CD4-positive, alpha-beta T cell (primary cell): ENCODE measurements around the gene TIPRL. TPM values are rescaled to one million over a fixed set of nuclear protein-coding genes. Genes with fewer than 3 reads are reported as not detected.
"Not testable (repeated sequence)": the region's sequence is repeated elsewhere in the genome, so short reads cannot be mapped to it uniquely, and the experiment has no call there.

Source experiments
- ATAC-seq: fragments of 200-7000 bp; cut with Tn5 transposase; one replicate; pipeline ENCODE4 v1.10.0; 2022; ENCODE audit warnings: mild to moderate bottlenecking; ENCODE audit not compliant: poor library complexity
- CTCF ChIA-PET: fragments of 350-600 bp; sonication (Branson Sonifier 250); formaldehyde crosslinking; loops from one replicate; lab custom pipeline; 2021; ENCODE audit warnings: antibody characterized with exemption, inconsistent platforms; lab: Charles Lee
- POLR2A ChIA-PET: fragments of 350-600 bp; sonication (Branson Sonifier 250); formaldehyde crosslinking; loops from one replicate; lab custom pipeline; 2021; ENCODE audit warnings: antibody characterized with exemption, inconsistent platforms; lab: Charles Lee
- DNase-seq, 14 experiments: peaks; one replicate each; pipeline ENCODE4 v3.0.0-alpha.2; 2013 to 2020; ENCODE audit warnings: mixed read lengths in 2 of 14
- H3K27ac ChIP-seq, 2 donors: one replicate each; pipeline versions ENCODE4 v1.5.1 to v1.7.0; 2013; ENCODE audit warnings: low read length in 2 of 2, low read depth in 1 of 2, mild to moderate bottlenecking in 1 of 2
- H3K27me3 ChIP-seq, 2 experiments: 1 replicate in 1 of 2; 2 replicates in 1 of 2; pipeline versions ENCODE4 v1.6.1 to v1.7.0; 2013; ENCODE audit warnings: low read length in 2 of 2, control low read depth in 1 of 2, mild to moderate bottlenecking in 1 of 2, moderate library complexity in 1 of 2; ENCODE audit not compliant: insufficient read depth in 2 of 2, control insufficient read depth in 1 of 2
- H3K36me3 ChIP-seq: one replicate; pipeline ENCODE4 v1.6.1; 2013; ENCODE audit warnings: low read length, control low read depth; ENCODE audit not compliant: insufficient read depth
- H3K4me1 ChIP-seq: one replicate; pipeline ENCODE4 v1.6.1; 2013; ENCODE audit warnings: low read length, control low read depth; ENCODE audit not compliant: insufficient read depth
- H3K4me3 ChIP-seq: one replicate; pipeline ENCODE4 v1.5.1; 2013; ENCODE audit warnings: mild to moderate bottlenecking, low read length, moderate library complexity
- H3K9me3 ChIP-seq, 2 experiments: 1 replicate in 1 of 2; 2 replicates in 1 of 2; pipeline versions ENCODE4 v1.6.1 to v1.7.0; 2013; ENCODE audit warnings: low read length in 2 of 2, mild to moderate bottlenecking in 2 of 2, control low read depth in 1 of 2, moderate library complexity in 1 of 2; ENCODE audit not compliant: control insufficient read depth in 1 of 2, insufficient read depth in 1 of 2
- H3K27ac Mint-ChIP-seq: one replicate; pipeline ENCODE4 v1.8.0; 2020; ENCODE audit warnings: mixed read lengths
- H3K27me3 Mint-ChIP-seq: one replicate; pipeline ENCODE4 v1.8.0; 2021; ENCODE audit warnings: mixed read lengths
- H3K36me3 Mint-ChIP-seq: one replicate; pipeline ENCODE4 v1.8.0; 2021; ENCODE audit warnings: low read depth, mixed read lengths
- H3K4me1 Mint-ChIP-seq: one replicate; pipeline ENCODE4 v1.8.0; 2021; ENCODE audit warnings: low read depth, mixed read lengths
- H3K4me3 Mint-ChIP-seq: one replicate; pipeline ENCODE4 v1.8.0; 2020; ENCODE audit warnings: mild to moderate bottlenecking, mixed read lengths
- H3K9me3 Mint-ChIP-seq: one replicate; pipeline ENCODE4 v1.8.0; 2020; ENCODE audit warnings: mixed read lengths
- CTCF ChIP-seq: fragments of 200-600 bp; IDR thresholded peaks from one replicate; pipeline ENCODE4 v1.8.0; 2022; ENCODE audit warnings: antibody characterized with exemption, mild to moderate bottlenecking
- intact Hi-C, 2 experiments: fragments of 100-400 bp; cut with DNase I in 1 of 2; cut with micrococcal nuclease in 1 of 2; formaldehyde crosslinking; loops; one replicate each; pipeline versions ENCODE4 v1.15.1 to v1.9.0; 2023 to 2025; cut with DNase I, micrococcal nuclease
- total RNA-seq, 174 experiments: library from RNA in 2 of 174; stranded (reverse) in 2 of 174; gene quantifications; one replicate each; pipeline ENCODE4 v1.2.3 and lab custom pipeline; 2021 to 2026

The TIPRL gene
- total RNA-seq, 2 experiments from 2014 or later, result 15.8 to 16.4 TPM

GRCh38 chr1:168150283-168150682 is 28.5 kb upstream of the TIPRL start:
- Histone ChIP-seq H3K27me3 (no peaks in the 10 kb centered on the region), H3K36me3 (no peaks in the 10 kb centered on the region), H3K4me3 (no peak overlapping the region), H3K9me3 (no peaks in the 10 kb centered on the region), H3K4me1 (peaks cover 5% of the 10 kb centered on the region), H3K27ac (no peak overlapping the region)
- Mint-ChIP-seq H3K9me3 (no peaks in the 10 kb centered on the region), H3K4me3 (no peak overlapping the region), H3K27me3 (no peaks in the 10 kb centered on the region), H3K27ac (no peak overlapping the region), H3K36me3 (no peaks in the 10 kb centered on the region), H3K4me1 (peaks cover 12% of the 10 kb centered on the region)
- no peak for ATAC-seq
- intact Hi-C loops, result no loop called here
- POLR2A ChIA-PET, result no interaction called here
- CTCF ChIA-PET, result no interaction called here
- DNase-seq, result no peak
- no peak for TF ChIP-seq CTCF

GRCh38 chr1:168151935-168152334 is 26.8 kb upstream of the TIPRL start:
- Mint-ChIP-seq H3K9me3 (no peaks in the 10 kb centered on the region), H3K36me3 (no peaks in the 10 kb centered on the region), H3K27ac (no peak overlapping the region), H3K27me3 (peaks cover 7% of the 10 kb centered on the region), H3K4me3 (no peak overlapping the region), H3K4me1 (peaks cover 5% of the 10 kb centered on the region)
- ChIA-PET CTCF (no interaction called here), POLR2A (no interaction called here)
- Histone ChIP-seq H3K4me3 (no peak overlapping the region), H3K9me3 (no peaks in the 10 kb centered on the region), H3K4me1 (no peaks in the 10 kb centered on the region), H3K27ac (no peak overlapping the region), H3K36me3 (no peaks in the 10 kb centered on the region), H3K27me3 (no peaks in the 10 kb centered on the region)
- DNase-seq (no peak), ATAC-seq (no peak)
- intact Hi-C loops, result no loop called here
- no peak for TF ChIP-seq CTCF

- POLR2A ChIA-PET, H3K36me3 Mint-ChIP-seq, H3K4me1 ChIP-seq, DNase-seq, H3K27ac Mint-ChIP-seq, H3K4me3 Mint-ChIP-seq, intact Hi-C loops, CTCF ChIA-PET, H3K4me1 Mint-ChIP-seq, H3K36me3 ChIP-seq, H3K27me3 ChIP-seq, H3K27ac ChIP-seq, H3K4me3 ChIP-seq, ATAC-seq: not testable (repeated sequence)
- Mint-ChIP-seq H3K27me3 (peaks cover 18% of the 10 kb centered on the region), H3K9me3 (peaks cover 18% of the 10 kb centered on the region)
- peaks cover 4 to 14% of the 10 kb centered on the region in 2 experiments for H3K9me3 ChIP-seq
Observed at GRCh38 chr1:168154707-168155106, 24.1 kb upstream of the TIPRL start.

GRCh38 chr1:168155910-168156309 is 22.9 kb upstream of the TIPRL start:
- Histone ChIP-seq H3K36me3 (no peaks in the 10 kb centered on the region), H3K4me3 (no peak overlapping the region), H3K27ac (no peak overlapping the region), H3K4me1 (no peaks in the 10 kb centered on the region), H3K27me3 (no peaks in the 10 kb centered on the region), H3K9me3 (peaks cover 5 to 26% of the 10 kb centered on the region in 2 experiments)
- H3K27ac Mint-ChIP-seq, result no peak overlapping the region
- intact Hi-C loops, result no loop called here
- POLR2A ChIA-PET, result no interaction called here
- ATAC-seq (no peak), DNase-seq (no peak)
- no peak for TF ChIP-seq CTCF
- CTCF ChIA-PET, result interaction anchor here (0.6 to 0.7 kb wide), 2 partner anchors 41 to 1464 kb away, joined by 3 read pairs; no protein-coding TSS in a partner anchor
- H3K4me3 Mint-ChIP-seq, result no peak overlapping the region
- peaks cover 11% of the 10 kb centered on the region for H3K36me3 Mint-ChIP-seq
- H3K27me3 Mint-ChIP-seq, result peaks cover 25% of the 10 kb centered on the region
- H3K9me3 Mint-ChIP-seq, result peaks cover 24% of the 10 kb centered on the region
- no peaks in the 10 kb centered on the region for H3K4me1 Mint-ChIP-seq
